Mesendoderm (in vitro differentiated cells): ENCODE results near the gene GALNT6.

ENCODE experiments used
- DNase-seq: peaks from one replicate; pipeline ENCODE4 v3.0.0; 2013
- H2AK5ac ChIP-seq: 2 replicates; pipeline ENCODE4 v1.6.1; 2013; ENCODE audit warnings: low read length, inconsistent platforms
- H2BK120ac ChIP-seq: 2 replicates; pipeline ENCODE4 v1.6.1; 2013; ENCODE audit warnings: low read depth, mild to moderate bottlenecking, low read length, moderate library complexity, mixed read lengths
- H2BK15ac ChIP-seq: replicated peaks from 2 replicates; pipeline ENCODE4 v1.6.1; 2013; ENCODE audit warnings: low read depth, mild to moderate bottlenecking, moderate library complexity
- H2BK5ac ChIP-seq: 2 replicates; pipeline ENCODE4 v1.6.1; 2013; ENCODE audit warnings: low read length, inconsistent platforms
- H3K18ac ChIP-seq: 2 replicates; pipeline ENCODE4 v1.6.1; 2013; ENCODE audit warnings: mild to moderate bottlenecking, low read length, mixed read lengths
- H3K23ac ChIP-seq: one replicate; pipeline ENCODE4 v1.6.1; 2013; ENCODE audit warnings: low read length
- H3K27ac ChIP-seq: 2 replicates; pipeline ENCODE4 v1.5.1; 2013; ENCODE audit warnings: low read depth, mild to moderate bottlenecking, inconsistent platforms, low read length, moderate library complexity
- H3K27me3 ChIP-seq: 2 replicates; pipeline ENCODE4 v1.6.1; 2013; ENCODE audit warnings: low read length, control low read depth, mild to moderate bottlenecking, inconsistent platforms; ENCODE audit not compliant: insufficient read depth, poor library complexity
- H3K36me3 ChIP-seq: 2 replicates; pipeline ENCODE4 v1.6.1; 2013; ENCODE audit warnings: low read length, inconsistent platforms; ENCODE audit not compliant: control insufficient read depth, insufficient read depth
- H3K4ac ChIP-seq: one replicate; pipeline ENCODE4 v1.6.1; 2013; ENCODE audit warnings: low read depth, mild to moderate bottlenecking, low read length, moderate library complexity
- H3K4me1 ChIP-seq: 2 replicates; pipeline ENCODE4 v1.6.1; 2013; ENCODE audit warnings: low read depth, low read length, inconsistent platforms; ENCODE audit not compliant: control insufficient read depth
- H3K4me2 ChIP-seq: 2 replicates; pipeline ENCODE4 v1.6.1; 2013; ENCODE audit warnings: low read length
- H3K4me3 ChIP-seq: 2 replicates; pipeline ENCODE4 v1.5.1; 2013; ENCODE audit warnings: mild to moderate bottlenecking, low read length
- H3K56ac ChIP-seq: one replicate; pipeline ENCODE4 v1.6.1; 2013; ENCODE audit warnings: low read length
- H3K79me1 ChIP-seq: 2 replicates; pipeline ENCODE4 v1.6.1; 2013; ENCODE audit warnings: low read length, inconsistent platforms
- H3K79me2 ChIP-seq: 2 replicates; pipeline ENCODE4 v1.6.1; 2013; ENCODE audit warnings: mild to moderate bottlenecking, low read length; ENCODE audit not compliant: control insufficient read depth, insufficient read depth
- H3K9ac ChIP-seq: 2 replicates; pipeline ENCODE4 v1.6.1; 2013; ENCODE audit warnings: low read length, inconsistent platforms
- H4K5ac ChIP-seq: one replicate; pipeline ENCODE4 v1.6.1; 2013; ENCODE audit warnings: low read length
- H4K8ac ChIP-seq: one replicate; pipeline ENCODE4 v1.6.1; 2013; ENCODE audit warnings: low read depth, mild to moderate bottlenecking, control low read depth, low read length, moderate library complexity
- WGBS: extraction: QIAGEN DNeasy Blood & Tissue Kit; methylation state at CpG from one replicate; pipeline ENCODE4 v1.1.7; 2013; ENCODE audit warnings: low lambda C conversion rate, missing lambda C conversion rate; ENCODE audit not compliant: insufficient coverage; ENCODE audit errors: extremely low coverage; 5-methylcytosine and 5-hydroxymethylcytosine counted together

The GALNT6 gene

DNA sequence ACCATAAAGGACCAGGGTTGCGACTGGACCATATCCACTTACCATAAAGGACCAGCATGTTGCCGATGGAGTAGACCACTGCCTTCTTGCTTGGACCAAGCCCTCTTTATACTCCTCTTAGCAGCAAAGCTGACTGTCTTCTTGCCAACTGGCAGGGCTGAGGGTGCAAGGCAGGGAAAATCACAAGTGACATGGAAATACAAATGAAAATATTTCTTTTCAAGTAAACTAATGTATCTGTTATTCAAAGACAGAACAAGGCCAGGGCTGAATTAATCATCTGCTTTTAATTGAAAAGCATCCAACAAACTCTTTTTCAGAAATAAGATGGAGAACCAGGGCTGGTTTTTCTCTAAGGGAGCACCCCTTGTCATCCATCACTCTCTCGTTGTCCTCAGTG, 44.6 kb downstream of the GALNT6 start, which contains the start of gene CELA1:
CELA1 (minus strand) TSS at position 99 of the 400 bp plus-strand sequence; CDS start at position 58, 41 bp downstream.
- no peak for DNase-seq
- H3K4me3 ChIP-seq, result no peak within 1 kb of the TSS
- no peak within 1 kb of the TSS for H4K8ac ChIP-seq
- no peaks in the 10 kb centered on the region for H3K27me3 ChIP-seq
- no peak within 1 kb of the TSS for H3K27ac ChIP-seq
- H2AK5ac ChIP-seq, result no peak within 1 kb of the TSS
- H3K4me2 ChIP-seq, result no peak within 1 kb of the TSS
- no peak within 1 kb of the TSS for H3K9ac ChIP-seq
- H4K5ac ChIP-seq, result no peak within 1 kb of the TSS
- WGBS, result no CpG with 5 or more reads among the region's 3 CpGs
- no peak within 1 kb of the TSS for H2BK120ac ChIP-seq
- H3K36me3 ChIP-seq, result no peaks in the 10 kb centered on the region
- no peak within 1 kb of the TSS for H2BK5ac ChIP-seq
- no peaks in the 10 kb centered on the region for H3K4me1 ChIP-seq
- no peaks in the 10 kb centered on the region for H3K79me1 ChIP-seq
- no peak within 1 kb of the TSS for H3K23ac ChIP-seq
- H3K79me2 ChIP-seq, result no peaks in the 10 kb centered on the region
- no peak within 1 kb of the TSS for H3K4ac ChIP-seq
- no peak within 1 kb of the TSS for H3K56ac ChIP-seq
- no peak within 1 kb of the TSS for H2BK15ac ChIP-seq
- no peak within 1 kb of the TSS for H3K18ac ChIP-seq

DNA sequence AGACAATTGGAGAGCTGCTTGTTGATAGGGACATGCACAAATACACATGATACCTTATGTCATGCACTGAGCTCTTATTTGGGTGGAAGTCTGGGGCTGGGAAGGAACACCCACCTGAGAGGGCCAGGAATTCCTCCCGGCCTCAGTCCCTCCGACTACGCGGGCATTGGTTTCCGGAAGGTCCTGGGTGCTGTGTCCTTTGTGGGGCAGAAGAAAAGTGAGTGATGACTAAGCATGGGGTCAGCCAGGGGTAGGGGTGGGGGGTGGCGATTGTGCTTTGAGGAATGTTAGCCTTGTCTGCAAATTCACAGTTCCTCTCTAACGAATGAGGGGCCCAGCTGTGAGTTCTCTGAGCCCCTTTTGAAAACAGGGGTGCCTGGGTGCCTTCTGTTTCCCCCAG, 45.5 kb downstream of the GALNT6 start:
- Histone ChIP-seq H3K27ac (no peak overlapping the region), H3K4ac (no peak overlapping the region), H3K4me1 (no peaks in the 10 kb centered on the region), H4K5ac (no peak overlapping the region), H2BK5ac (no peak overlapping the region), H3K36me3 (no peaks in the 10 kb centered on the region), H3K79me1 (no peaks in the 10 kb centered on the region), H3K27me3 (no peaks in the 10 kb centered on the region), H2AK5ac (no peak overlapping the region), H2BK120ac (no peak overlapping the region), H3K18ac (no peak overlapping the region), H4K8ac (no peak overlapping the region), H3K56ac (no peak overlapping the region), H3K23ac (no peak overlapping the region), H3K4me2 (no peak overlapping the region), H3K79me2 (no peaks in the 10 kb centered on the region), H3K4me3 (no peak overlapping the region), H2BK15ac (no peak overlapping the region), H3K9ac (no peak overlapping the region)
- WGBS, result no CpG with 5 or more reads among the region's 7 CpGs
- no peak for DNase-seq

DNA sequence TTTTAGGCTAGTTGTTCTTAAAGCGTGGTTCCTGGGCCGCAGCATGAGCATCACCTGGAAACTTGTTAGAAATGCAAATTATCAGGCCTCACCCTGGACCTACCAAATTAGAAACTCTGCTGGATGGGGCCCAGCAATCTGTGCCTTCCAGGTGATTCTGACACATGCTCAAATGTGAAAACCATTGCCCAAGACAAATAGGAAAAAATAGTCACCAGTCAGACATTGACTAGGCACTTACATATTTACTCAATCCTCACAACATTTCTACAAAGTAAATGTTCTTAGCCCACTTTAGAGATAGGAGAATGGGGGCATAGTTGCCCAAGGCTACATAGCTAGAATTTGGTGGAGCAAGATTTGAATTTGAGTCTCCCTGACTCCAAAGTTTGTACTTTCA, 48.0 kb downstream of the GALNT6 start:
- Histone ChIP-seq H3K27ac (no peak overlapping the region), H4K8ac (no peak overlapping the region), H3K23ac (no peak overlapping the region), H3K36me3 (no peaks in the 10 kb centered on the region), H3K56ac (no peak overlapping the region), H3K9ac (no peak overlapping the region), H2AK5ac (no peak overlapping the region), H2BK120ac (no peak overlapping the region), H3K79me1 (no peaks in the 10 kb centered on the region), H3K4me1 (no peaks in the 10 kb centered on the region), H2BK5ac (no peak overlapping the region), H2BK15ac (no peak overlapping the region), H3K4me2 (no peak overlapping the region), H3K18ac (no peak overlapping the region), H3K27me3 (no peaks in the 10 kb centered on the region), H3K4ac (no peak overlapping the region), H3K79me2 (no peaks in the 10 kb centered on the region), H4K5ac (no peak overlapping the region), H3K4me3 (no peak overlapping the region)
- no CpG with 5 or more reads among the region's 2 CpGs for WGBS
- DNase-seq, result no peak

- H4K5ac ChIP-seq, result no peak overlapping the region
- no peaks in the 10 kb centered on the region for H3K4me1 ChIP-seq
- no peak overlapping the region for H3K23ac ChIP-seq
- no peak overlapping the region for H2BK5ac ChIP-seq
- H3K27ac ChIP-seq, result no peak overlapping the region
- no CpG with 5 or more reads among the region's 10 CpGs for WGBS
- H2BK15ac ChIP-seq, result no peak overlapping the region
- H2AK5ac ChIP-seq, result no peak overlapping the region
- no peaks in the 10 kb centered on the region for H3K36me3 ChIP-seq
- H3K79me2 ChIP-seq, result no peaks in the 10 kb centered on the region
- H4K8ac ChIP-seq, result no peak overlapping the region
- no peak overlapping the region for H3K9ac ChIP-seq
- H3K4me3 ChIP-seq, result no peak overlapping the region
- H3K4ac ChIP-seq, result no peak overlapping the region
- no peaks in the 10 kb centered on the region for H3K79me1 ChIP-seq
- H3K18ac ChIP-seq, result no peak overlapping the region
- H3K56ac ChIP-seq, result no peak overlapping the region
- no peaks in the 10 kb centered on the region for H3K27me3 ChIP-seq
- no peak for DNase-seq
- H3K4me2 ChIP-seq, result no peak overlapping the region
- H2BK120ac ChIP-seq, result no peak overlapping the region
Observed at GRCh38 chr12:51342416-51342815, 48.8 kb downstream of the GALNT6 start.

DNA sequence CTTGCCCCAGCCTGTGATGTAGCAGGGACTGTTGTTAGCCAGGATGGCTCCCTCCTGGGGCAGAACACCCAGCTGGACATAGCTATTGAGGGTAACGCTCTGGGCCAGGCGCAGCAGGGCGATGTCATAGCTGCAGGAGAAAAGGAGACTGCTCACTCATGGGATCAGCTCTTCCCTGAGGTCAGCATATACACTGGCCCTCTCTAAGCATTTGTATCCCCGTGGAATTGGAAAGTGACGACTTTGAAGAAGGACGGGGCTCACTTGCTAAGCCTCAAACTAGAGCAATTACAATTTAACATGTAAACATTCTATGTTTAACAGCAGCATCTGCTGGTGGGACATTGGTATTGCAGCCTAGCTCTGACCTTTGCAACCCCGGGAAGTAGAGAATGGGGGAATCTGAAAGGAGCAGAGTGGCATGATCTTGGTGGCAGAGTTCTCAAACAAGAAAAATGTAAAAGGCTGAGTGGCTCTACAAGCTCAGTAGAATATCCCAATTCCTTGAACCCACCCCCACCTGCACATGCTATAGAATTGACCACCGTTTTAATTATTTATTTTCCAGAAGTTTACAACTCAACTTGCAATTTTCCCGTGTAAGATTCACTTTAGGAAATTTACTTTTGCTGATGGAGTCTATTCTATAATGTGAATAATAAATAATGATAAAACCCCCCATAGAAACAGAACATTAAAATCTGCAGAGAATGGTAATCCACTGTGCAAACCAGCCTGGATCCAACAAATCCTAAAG, 49.8 kb downstream of the GALNT6 start:
- Histone ChIP-seq H3K4me1 (no peaks in the 10 kb centered on the region), H3K79me2 (no peaks in the 10 kb centered on the region), H3K79me1 (no peaks in the 10 kb centered on the region), H2BK15ac (no peak overlapping the region), H2BK120ac (no peak overlapping the region), H3K4me2 (peak overlapping the region; percentile 10), H3K56ac (peak overlapping the region; percentile 52), H3K18ac (no peak overlapping the region), H2BK5ac (no peak overlapping the region), H3K27me3 (no peaks in the 10 kb centered on the region), H3K36me3 (no peaks in the 10 kb centered on the region), H4K5ac (no peak overlapping the region), H3K27ac (no peak overlapping the region), H2AK5ac (no peak overlapping the region), H3K4me3 (no peak overlapping the region), H4K8ac (no peak overlapping the region), H3K4ac (no peak overlapping the region), H3K9ac (peak overlapping the region; percentile 18), H3K23ac (no peak overlapping the region)
- WGBS, result no CpG with 5 or more reads among the region's 9 CpGs
- DNase-seq, result peak; percentile 75

- H3K4ac ChIP-seq, result no peak overlapping the region
- H3K56ac ChIP-seq, result no peak overlapping the region
- no peak overlapping the region for H4K8ac ChIP-seq
- no peaks in the 10 kb centered on the region for H3K36me3 ChIP-seq
- no peaks in the 10 kb centered on the region for H3K79me2 ChIP-seq
- H3K27me3 ChIP-seq, result no peaks in the 10 kb centered on the region
- no peak overlapping the region for H3K4me3 ChIP-seq
- H3K4me1 ChIP-seq, result no peaks in the 10 kb centered on the region
- no peak overlapping the region for H2AK5ac ChIP-seq
- no peak overlapping the region for H3K27ac ChIP-seq
- no CpG with 5 or more reads among the region's 6 CpGs for WGBS
- DNase-seq, result no peak
- no peak overlapping the region for H3K18ac ChIP-seq
- H2BK120ac ChIP-seq, result no peak overlapping the region
- H3K9ac ChIP-seq, result no peak overlapping the region
- no peak overlapping the region for H2BK5ac ChIP-seq
- no peak overlapping the region for H3K4me2 ChIP-seq
- no peaks in the 10 kb centered on the region for H3K79me1 ChIP-seq
- no peak overlapping the region for H4K5ac ChIP-seq
- H3K23ac ChIP-seq, result no peak overlapping the region
- no peak overlapping the region for H2BK15ac ChIP-seq
Observed at GRCh38 chr12:51339750-51340149, 51.5 kb downstream of the GALNT6 start.
